A673 (cell line): Measurements from ENCODE around the gene GALNT13. TPM values are rescaled to one million over a fixed set of nuclear protein-coding genes. Genes with fewer than 3 reads are reported as not detected.

ENCODE experiments used
- BruUV-seq: library from RNA; stranded (reverse); fragments of 400-500 nt; replicated peaks from 2 replicates; lab custom pipeline; 2021; lab: Mats Ljungman, UMichigan
- CTCF ChIA-PET: fragments of 300-600 bp; sonication (Branson Sonifier 250); formaldehyde crosslinking; loops from one replicate; lab custom pipeline; 2022; ENCODE audit warnings: antibody characterized with exemption; lab: Charles Lee
- POLR2A ChIA-PET: fragments of 300-600 bp; sonication (Branson Sonifier 250); formaldehyde crosslinking; loops from one replicate; lab custom pipeline; 2022; ENCODE audit warnings: antibody characterized with exemption; ENCODE audit not compliant: low non-redundant PET; lab: Charles Lee
- DNase-seq: peaks from one replicate; pipeline ENCODE4 v3.0.0-alpha.2; 2015; ENCODE audit warnings: low spot score
- H3K27ac ChIP-seq: fragments of 200-600 bp; sonication (generic); 2 replicates; pipeline ENCODE4 v1.5.1; 2016; ENCODE audit warnings: mixed run types, low read depth, mild to moderate bottlenecking, mixed read lengths, antibody characterized with exemption, low read length; ENCODE audit not compliant: poor library complexity, severe bottlenecking
- H3K27me3 ChIP-seq: fragments of 200-600 bp; sonication (generic); replicated peaks from 2 replicates; pipeline ENCODE4 v1.6.1; 2017; ENCODE audit warnings: mixed run types, low read depth, mild to moderate bottlenecking, mixed read lengths, antibody characterized with exemption, low read length; ENCODE audit not compliant: insufficient read depth, poor library complexity
- H3K36me3 ChIP-seq: fragments of 200-600 bp; sonication (generic); 2 replicates; pipeline ENCODE4 v1.6.1; 2016; ENCODE audit warnings: mixed run types, mild to moderate bottlenecking, mixed read lengths, antibody characterized with exemption, low read length; ENCODE audit not compliant: insufficient read depth, poor library complexity, severe bottlenecking
- H3K4me1 ChIP-seq: fragments of 200-600 bp; sonication (generic); 2 replicates; pipeline ENCODE4 v1.6.1; 2017; ENCODE audit warnings: mixed run types, mild to moderate bottlenecking, mixed read lengths, antibody characterized with exemption, low read length; ENCODE audit not compliant: insufficient read depth, poor library complexity, severe bottlenecking
- H3K4me3 ChIP-seq: fragments of 200-600 bp; sonication (generic); 2 replicates; pipeline ENCODE4 v1.5.1; 2016; ENCODE audit warnings: low read depth, mixed run types, mild to moderate bottlenecking, mixed read lengths, low read length; ENCODE audit not compliant: poor library complexity, severe bottlenecking
- H3K9me3 ChIP-seq: fragments of 200-600 bp; sonication (generic); 2 replicates; pipeline ENCODE4 v1.6.1; 2016; ENCODE audit warnings: mixed run types, low read depth, mild to moderate bottlenecking, mixed read lengths, antibody characterized with exemption, low read length; ENCODE audit not compliant: poor library complexity, severe bottlenecking
- EZH2 ChIP-seq: fragments of 200-600 bp; sonication (generic); IDR thresholded peaks from 2 replicates; pipeline ENCODE4 v1.6.1; 2017; ENCODE audit warnings: borderline replicate concordance, low read depth, mild to moderate bottlenecking, mixed read lengths, antibody characterized with exemption, low read length; ENCODE audit not compliant: poor library complexity, severe bottlenecking
- intact Hi-C: fragments of 100-400 bp; cut with micrococcal nuclease; formaldehyde crosslinking; loops from one replicate; pipeline ENCODE4 v1.10.0; 2022; ENCODE audit not compliant: unreplicated experiment
- total RNA-seq: library from RNA; stranded (reverse); gene quantifications from 2 replicates; pipeline ENCODE4 v1.2.3, GENCODE V29; 2021
- TF ChIP-seq, protein P1 (sequence below): fragments of 300-800, 200-600 bp; sonication (generic); conservative IDR thresholded peaks from 2 replicates; pipeline ENCODE4 v1.5.1; 2017; ENCODE audit warnings: low read depth, mild to moderate bottlenecking, antibody characterized with exemption, low read length, moderate library complexity, mixed read lengths

GALNT13 gene
- total RNA-seq, 1 experiment from 2014 or later = not detected

DNA sequence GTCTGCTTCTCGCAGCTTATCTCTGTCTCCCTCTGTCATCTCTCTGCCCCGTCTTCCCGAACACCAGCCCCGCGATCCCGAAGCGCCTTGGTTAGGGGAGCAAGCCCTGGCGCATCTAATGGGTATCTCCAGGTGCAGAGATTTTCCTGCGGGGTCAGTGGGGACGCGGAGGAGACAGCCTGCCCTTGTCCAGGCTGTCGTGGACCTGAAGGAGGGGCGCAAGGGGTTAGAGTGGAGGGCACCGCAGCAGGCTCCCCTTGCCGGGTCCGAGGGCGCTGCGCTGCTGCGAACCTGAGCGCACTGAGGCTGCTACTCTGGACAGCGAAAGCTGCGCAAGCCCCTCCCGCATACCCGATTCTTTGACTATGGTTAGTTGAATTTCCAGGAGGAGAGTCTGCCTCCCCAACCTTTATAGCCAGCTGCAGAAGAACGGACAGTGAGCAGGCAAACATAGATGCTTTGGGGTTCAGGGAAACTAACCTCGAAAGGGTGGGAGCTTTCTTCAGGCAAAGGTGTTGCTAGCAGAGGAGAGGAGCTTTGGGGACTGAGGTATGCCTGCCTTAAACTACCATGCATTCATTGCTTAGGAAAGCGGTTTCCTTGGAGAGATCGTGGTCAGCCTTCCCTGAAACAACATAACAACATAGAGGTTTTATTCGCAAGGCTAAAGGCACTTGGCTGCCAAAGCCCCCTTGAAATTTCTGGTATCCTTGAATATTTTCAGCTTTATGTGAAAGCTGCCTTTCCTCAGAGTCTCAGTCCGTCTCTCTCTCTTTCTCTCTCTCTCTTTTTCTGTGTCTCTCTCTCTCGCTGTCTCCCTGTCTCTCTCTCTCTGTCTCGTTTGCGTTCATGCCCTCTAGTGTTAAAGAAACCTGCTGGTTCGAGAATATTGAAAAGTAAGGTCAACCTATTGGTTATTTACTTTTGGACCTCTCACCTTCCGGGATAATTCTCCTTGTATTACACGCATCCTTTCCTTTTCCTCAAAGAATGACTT is 1.6 kb downstream of the GALNT13 start:
- H3K4me3 ChIP-seq = no peak overlapping the region

GRCh38 chr2:153875801-153876466 is 4.2 kb downstream of the GALNT13 start:
- no peak for TF ChIP-seq EZH2
- TF ChIP-seq, protein P1, sequence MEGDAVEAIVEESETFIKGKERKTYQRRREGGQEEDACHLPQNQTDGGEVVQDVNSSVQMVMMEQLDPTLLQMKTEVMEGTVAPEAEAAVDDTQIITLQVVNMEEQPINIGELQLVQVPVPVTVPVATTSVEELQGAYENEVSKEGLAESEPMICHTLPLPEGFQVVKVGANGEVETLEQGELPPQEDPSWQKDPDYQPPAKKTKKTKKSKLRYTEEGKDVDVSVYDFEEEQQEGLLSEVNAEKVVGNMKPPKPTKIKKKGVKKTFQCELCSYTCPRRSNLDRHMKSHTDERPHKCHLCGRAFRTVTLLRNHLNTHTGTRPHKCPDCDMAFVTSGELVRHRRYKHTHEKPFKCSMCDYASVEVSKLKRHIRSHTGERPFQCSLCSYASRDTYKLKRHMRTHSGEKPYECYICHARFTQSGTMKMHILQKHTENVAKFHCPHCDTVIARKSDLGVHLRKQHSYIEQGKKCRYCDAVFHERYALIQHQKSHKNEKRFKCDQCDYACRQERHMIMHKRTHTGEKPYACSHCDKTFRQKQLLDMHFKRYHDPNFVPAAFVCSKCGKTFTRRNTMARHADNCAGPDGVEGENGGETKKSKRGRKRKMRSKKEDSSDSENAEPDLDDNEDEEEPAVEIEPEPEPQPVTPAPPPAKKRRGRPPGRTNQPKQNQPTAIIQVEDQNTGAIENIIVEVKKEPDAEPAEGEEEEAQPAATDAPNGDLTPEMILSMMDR = no peak
- Histone ChIP-seq H3K27me3 (peaks cover 49% of the 10 kb centered on the region), H3K27ac (no peak overlapping the region), H3K4me3 (no peak overlapping the region), H3K36me3 (no peaks in the 10 kb centered on the region), H3K4me1 (no peaks in the 10 kb centered on the region), H3K9me3 (no peaks in the 10 kb centered on the region)
- no peak for DNase-seq
- no TSS peak for BruUV-seq
- CTCF ChIA-PET = no interaction called here
- POLR2A ChIA-PET = no interaction called here
- intact Hi-C loops = loop anchor here (10.0 kb wide), 1 partner anchor 499 kb away; no protein-coding TSS in a partner anchor

More for the DNA sequence above, 1.6 kb downstream of the GALNT13 start:
- no peak overlapping the region for H3K27ac ChIP-seq
- TF ChIP-seq, protein P1 = no peak
- TF ChIP-seq EZH2 = peak; percentile 74
- POLR2A ChIA-PET = no interaction called here
- H3K4me1 ChIP-seq = no peaks in the 10 kb centered on the region
- intact Hi-C loops = loop anchor here (10.0 kb wide), 1 partner anchor 501 kb away; no protein-coding TSS in a partner anchor
- no TSS peak for BruUV-seq
- no peaks in the 10 kb centered on the region for H3K9me3 ChIP-seq
- H3K27me3 ChIP-seq = peaks cover 65% of the 10 kb centered on the region
- DNase-seq = no peak
- no peaks in the 10 kb centered on the region for H3K36me3 ChIP-seq
- CTCF ChIA-PET = no interaction called here

- Histone ChIP-seq H3K9me3 (no peaks in the 10 kb centered on the region), H3K27me3 (peaks cover 2% of the 10 kb centered on the region), H3K4me1 (no peaks in the 10 kb centered on the region), H3K4me3 (no peak overlapping the region), H3K27ac (no peak overlapping the region), H3K36me3 (no peaks in the 10 kb centered on the region)
- no peak for TF ChIP-seq EZH2
- TF ChIP-seq, protein P1 = no peak
- CTCF ChIA-PET = no interaction called here
- no peak for DNase-seq
- POLR2A ChIA-PET = no interaction called here
- BruUV-seq = no TSS peak
- intact Hi-C loops = no loop called here
Observed at GRCh38 chr2:153880926-153881325, 9.2 kb downstream of the GALNT13 start.
